HepG2 (cell line): ENCODE results near the gene GAL3ST3. TPM values are rescaled to one million over a fixed set of nuclear protein-coding genes. Genes with fewer than 3 reads are reported as not detected.

Experiments
- ATAC-seq: fragments of 200-7000 bp; cut with Tn5 transposase; 3 replicates; pipeline ENCODE4 v1.9.1; 2020; ENCODE audit warnings: mild to moderate bottlenecking, moderate library complexity
- BruUV-seq: library from RNA; stranded (reverse); fragments of 400-500 nt; replicated peaks from 2 replicates; lab custom pipeline; 2021; lab: Mats Ljungman, UMichigan
- CTCF ChIA-PET: fragments of 300-600 bp; formaldehyde crosslinking; extraction: SDS; loops from one replicate; lab custom pipeline; 2021; ENCODE audit warnings: low total read pairs, inconsistent platforms, low intra/inter-chr PET ratio; lab: Yijun Ruan, JAX
- POLR2A ChIA-PET: fragments of 350-600 bp; sonication (Branson Sonifier 250); formaldehyde crosslinking; loops from one replicate; lab custom pipeline; 2020; ENCODE audit warnings: antibody characterized with exemption, inconsistent platforms; lab: Yijun Ruan, JAX
- DNase-seq: peaks from one replicate; pipeline ENCODE4 v3.0.0-alpha.2; 2015; ENCODE audit warnings: low spot score
- FAIRE-seq: peaks from 3 replicates; lab custom pipeline; 2011; peaks lifted over from hg19 to GRCh38; lab: Jason Lieb, UNC
- H2AFZ ChIP-seq: one replicate; pipeline ENCODE4 v1.6.1; 2011; ENCODE audit warnings: low read length, inconsistent platforms
- H3K27ac ChIP-seq: fragments of 300-600 bp; 3 replicates; pipeline ENCODE4 v1.8.0; 2011; ENCODE audit warnings: mixed run types, mild to moderate bottlenecking, mixed read lengths, low read length, inconsistent platforms; ENCODE audit not compliant: insufficient read depth; ENCODE audit errors: extremely low read length
- H3K27me3 ChIP-seq, 2 experiments: fragments of 200-600 bp in 1 of 2; 2 replicates in 1 of 2; 3 replicates in 1 of 2; pipeline versions ENCODE4 v1.6.0 to v1.8.0; 2011; ENCODE audit warnings: low read length in 2 of 2, mild to moderate bottlenecking in 2 of 2, moderate library complexity in 2 of 2, inconsistent platforms in 1 of 2; ENCODE audit not compliant: insufficient read depth in 2 of 2, control insufficient read depth in 1 of 2
- H3K36me3 ChIP-seq, 2 experiments: fragments of 200-600 bp in 1 of 2; replicated peaks in 1 of 2; 2 replicates in 1 of 2; 3 replicates in 1 of 2; pipeline versions ENCODE4 v1.5.1 to v1.8.0; 2011; ENCODE audit warnings: low read length in 2 of 2, inconsistent platforms in 1 of 2; ENCODE audit not compliant: insufficient read depth in 2 of 2, control insufficient read depth in 1 of 2
- H3K4me1 ChIP-seq: 2 replicates; pipeline ENCODE4 v1.5.1; 2012; ENCODE audit warnings: low read length, inconsistent platforms; ENCODE audit not compliant: insufficient read depth
- H3K4me2 ChIP-seq: 2 replicates; pipeline ENCODE4 v1.6.0; 2011; ENCODE audit warnings: low read depth, low read length, inconsistent platforms
- H3K4me3 ChIP-seq, 3 experiments: fragments of 200-600 bp in 1 of 3; sonication (generic), shearing (Covaris generic) in 1 of 3; replicated peaks in 1 of 3; 2 replicates each; pipeline ENCODE4 v1.5.1; 2011 to 2016; ENCODE audit warnings: low read length in 3 of 3, inconsistent platforms in 2 of 3, low read depth in 2 of 3, mild to moderate bottlenecking in 2 of 3, control low read depth in 1 of 3, mixed read lengths in 1 of 3; ENCODE audit not compliant: insufficient read depth in 1 of 3
- H3K79me2 ChIP-seq: one replicate; pipeline ENCODE4 v1.6.1; 2011; ENCODE audit warnings: low read length, inconsistent platforms; ENCODE audit not compliant: insufficient read depth
- H3K9ac ChIP-seq: 2 replicates; pipeline ENCODE4 v1.6.0; 2011; ENCODE audit warnings: mild to moderate bottlenecking, low read depth, low read length, inconsistent platforms; ENCODE audit not compliant: insufficient read depth
- H3K9me3 ChIP-seq: 2 replicates; pipeline ENCODE4 v1.5.1; 2012; ENCODE audit warnings: mild to moderate bottlenecking, low read length
- H4K20me1 ChIP-seq: 2 replicates; pipeline ENCODE4 v1.6.0; 2011; ENCODE audit warnings: inconsistent platforms, mild to moderate bottlenecking, low read length, moderate library complexity; ENCODE audit not compliant: insufficient read depth
- ELF3 ChIP-seq: IDR thresholded peaks from 2 replicates; pipeline ENCODE4 v1.6.1; 2016; ENCODE audit warnings: missing genetic modification reagents, missing compliant biosample characterization
- MAZ ChIP-seq, 2 experiments: sonication (generic) in 1 of 2; formaldehyde crosslinking in 1 of 2; IDR thresholded peaks; 2 replicates each; pipeline versions ENCODE4 v1.5.0 to v1.6.1; 2012 to 2020; ENCODE audit warnings: low read depth in 2 of 2, mild to moderate bottlenecking in 2 of 2, borderline replicate concordance in 1 of 2, improper control_type of control experiment in 1 of 2, low read length in 1 of 2, missing genetic modification reagents in 1 of 2, moderate library complexity in 1 of 2
- NFYB ChIP-seq: sonication (generic); formaldehyde crosslinking; IDR thresholded peaks from 2 replicates; pipeline ENCODE4 v1.4.0; 2020; ENCODE audit warnings: missing genetic modification reagents
- NONO ChIP-seq, 2 experiments: fragments of 450-650 bp in 1 of 2; sonication (generic) in 1 of 2; formaldehyde crosslinking in 1 of 2; IDR thresholded peaks in 1 of 2; conservative IDR thresholded peaks in 1 of 2; 2 replicates each; pipeline versions ENCODE4 v1.6.1 to v1.8.0; 2017 to 2022; ENCODE audit warnings: mild to moderate bottlenecking in 1 of 2, missing genetic modification reagents in 1 of 2, moderate library complexity in 1 of 2
- PTBP1 ChIP-seq: fragments of 200-400 bp; formaldehyde crosslinking; IDR thresholded peaks from 2 replicates; pipeline ENCODE4 v1.6.1; 2018; ENCODE audit warnings: low read length, low read depth; ENCODE audit not compliant: poor library complexity, severe bottlenecking
- ZNF616 ChIP-seq: sonication (generic); formaldehyde crosslinking; IDR thresholded peaks from 2 replicates; pipeline ENCODE4 v1.5.0; 2020; ENCODE audit warnings: low read depth, mild to moderate bottlenecking, missing genetic modification reagents
- ZSCAN12 ChIP-seq: sonication (generic); formaldehyde crosslinking; IDR thresholded peaks from 2 replicates; pipeline ENCODE4 v1.9.0; 2021; ENCODE audit warnings: mild to moderate bottlenecking, missing genetic modification reagents
- WGBS: methylation state at CpG from one replicate; pipeline ENCODE4 v1.1.6; 2017; ENCODE audit warnings: low lambda C conversion rate; 5-methylcytosine and 5-hydroxymethylcytosine counted together
- in situ Hi-C: cut with HindIII; loops from 2 replicates; pipeline ENCODE4 v1.10.0; 2017; ENCODE audit warnings: low pct_unique_long_range_greater_than_20kb; ENCODE audit not compliant: extremely low pct_ligation_motif_present
- intact Hi-C: fragments of 100-400 bp; cut with micrococcal nuclease; formaldehyde crosslinking; loops from one replicate; pipeline ENCODE4 v1.10.0; 2022; ENCODE audit not compliant: unreplicated experiment
- polyA plus RNA-seq, 8 experiments: library from polyadenylated mRNA; depleted of rRNA in 3 of 8; stranded (reverse) in 7 of 8; unstranded in 1 of 8; fragments of >200 nt; fragmentation: Illumina TruSeq in 4 of 8; extraction: Trizol in 4 of 8; gene quantifications; 2 replicates each; pipeline versions ENCODE4 v1.2.1 to v1.2.3, GENCODE V29; 2011 to 2016; ENCODE audit warnings: low read depth in 4 of 8, missing spikeins in 1 of 8, mixed read lengths in 1 of 8; ENCODE audit not compliant: insufficient read depth in 1 of 8
- total RNA-seq, 5 experiments: library from RNA; depleted of rRNA; stranded (reverse); fragments of >200 nt; fragmentation: Illumina TruSeq; extraction: Trizol; gene quantifications; 2 replicates each; pipeline ENCODE4 v1.2.3, GENCODE V29; 2016; ENCODE audit warnings: low read depth in 1 of 5
- TF ChIP-seq, protein P1 (sequence below), 2 experiments: fragments of 450-650 bp in 1 of 2; sonication (generic) in 1 of 2; formaldehyde crosslinking; IDR thresholded peaks; 2 replicates each; pipeline versions ENCODE4 v1.5.0 to v1.8.0; 2020 to 2022; ENCODE audit warnings: mild to moderate bottlenecking in 1 of 2, missing genetic modification reagents in 1 of 2
- TF ChIP-seq, protein P2 (sequence below): sonication (generic); formaldehyde crosslinking; IDR thresholded peaks from 2 replicates; pipeline ENCODE4 v1.8.0; 2022; ENCODE audit warnings: missing genetic modification reagents, mild to moderate bottlenecking, borderline replicate concordance
- TF ChIP-seq, protein P3 (sequence below): sonication (generic); formaldehyde crosslinking; IDR thresholded peaks from 2 replicates; pipeline ENCODE4 v1.4.0; 2020; ENCODE audit warnings: low read depth, mild to moderate bottlenecking, missing genetic modification reagents
- TF ChIP-seq, protein P4 (sequence below): sonication (generic); formaldehyde crosslinking; IDR thresholded peaks from 2 replicates; pipeline ENCODE4 v1.8.0; 2022; ENCODE audit warnings: missing genetic modification reagents, low read depth, mild to moderate bottlenecking, borderline replicate concordance
- TF ChIP-seq, protein P5 (sequence below): sonication (generic); formaldehyde crosslinking; IDR thresholded peaks from 2 replicates; pipeline ENCODE4 v1.5.1; 2020; ENCODE audit warnings: missing genetic modification reagents, mild to moderate bottlenecking, borderline replicate concordance

Gene GAL3ST3
- total and polyA plus RNA-seq, 2 of the 13 experiments (the other 11 are each of a cell fraction or from before 2014, with no cell fraction given): not detected

DNA sequence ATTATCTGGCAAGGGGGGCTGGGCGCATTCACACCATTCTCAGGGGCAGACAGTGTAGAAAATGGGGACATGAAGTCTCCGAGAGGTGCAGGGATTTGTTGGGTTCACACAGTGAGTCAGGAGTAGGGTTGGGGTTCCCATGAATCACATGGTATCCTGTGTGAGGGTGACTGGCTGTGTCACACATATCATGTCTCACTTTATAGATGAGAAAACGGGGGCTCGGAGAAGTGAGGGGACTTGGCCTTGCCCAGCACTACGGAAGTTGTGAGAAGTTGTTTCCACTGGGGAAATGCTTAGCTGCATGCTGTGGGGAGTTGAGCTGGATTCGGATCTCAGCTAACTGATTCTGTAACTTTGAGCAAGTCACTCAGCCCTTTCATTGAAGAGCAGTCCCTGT is 4.2 kb downstream of the GAL3ST3 start:
- Histone ChIP-seq H2AFZ (no peak overlapping the region), H3K27ac (no peak overlapping the region), H3K4me1 (peaks cover 22% of the 10 kb centered on the region), H3K4me2 (peak overlapping the region; percentile 54), H3K4me3 (peak overlapping the region in 1 of 3 experiments; percentile 22; a peak in 1 of 6 replicates), H3K9ac (no peak overlapping the region), H3K9me3 (no peaks in the 10 kb centered on the region), H3K27me3 (peaks cover 6 to 44% of the 10 kb centered on the region in 2 experiments; a peak in 4 of 5 replicates), H3K36me3 (no peaks in the 10 kb centered on the region), H3K79me2 (no peaks in the 10 kb centered on the region), H4K20me1 (no peaks in the 10 kb centered on the region)
- ATAC-seq (no peak), DNase-seq (no peak), FAIRE-seq (no peak)
- BruUV-seq: no TSS peak
- CTCF ChIA-PET: interaction anchor here (1.1 to 1.6 kb wide), 2 partner anchors 22 to 56 kb away, joined by 3 to 8 read pairs; no protein-coding TSS in a partner anchor
- in situ Hi-C loops (no loop called here), intact Hi-C loops (no loop called here)
- POLR2A ChIA-PET: interaction anchor here (0.6 to 1.3 kb wide), 4 partner anchors 8 to 17 kb away, joined by 3 to 5 read pairs (median 4); no protein-coding TSS in a partner anchor
- 30% methylated on average over 5 of the region's 6 CpGs for WGBS
- TF ChIP-seq, protein P1, sequence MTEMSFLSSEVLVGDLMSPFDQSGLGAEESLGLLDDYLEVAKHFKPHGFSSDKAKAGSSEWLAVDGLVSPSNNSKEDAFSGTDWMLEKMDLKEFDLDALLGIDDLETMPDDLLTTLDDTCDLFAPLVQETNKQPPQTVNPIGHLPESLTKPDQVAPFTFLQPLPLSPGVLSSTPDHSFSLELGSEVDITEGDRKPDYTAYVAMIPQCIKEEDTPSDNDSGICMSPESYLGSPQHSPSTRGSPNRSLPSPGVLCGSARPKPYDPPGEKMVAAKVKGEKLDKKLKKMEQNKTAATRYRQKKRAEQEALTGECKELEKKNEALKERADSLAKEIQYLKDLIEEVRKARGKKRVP (CRISPR knock-in tag; IDR thresholded peaks at IDR 0.05): 0 out of 4 replicates have a peak, but pooled peaks of 1 of the 2 experiments have one; percentile 15
- TF ChIP-seq ELF3 (CRISPR knock-in tag) (no peak), ZSCAN12 (CRISPR knock-in tag) (no peak), MAZ (IDR thresholded peaks at IDR 0.05; ENCODE audit: borderline replicate concordance, low read depth, low read length) (no peak), MAZ (CRISPR knock-in tag; IDR thresholded peaks at IDR 0.05; ENCODE audit: low read depth) (no peak), ZNF616 (no peak), NONO (IDR thresholded peaks at IDR 0.05) (no peak), NONO (CRISPR knock-in tag; conservative IDR thresholded peaks at IDR 0.05) (0 out of 2 replicates have a peak, but pooled peaks have one; percentile 32), PTBP1 (no peak), NFYB (no peak)
- TF ChIP-seq, protein P2, sequence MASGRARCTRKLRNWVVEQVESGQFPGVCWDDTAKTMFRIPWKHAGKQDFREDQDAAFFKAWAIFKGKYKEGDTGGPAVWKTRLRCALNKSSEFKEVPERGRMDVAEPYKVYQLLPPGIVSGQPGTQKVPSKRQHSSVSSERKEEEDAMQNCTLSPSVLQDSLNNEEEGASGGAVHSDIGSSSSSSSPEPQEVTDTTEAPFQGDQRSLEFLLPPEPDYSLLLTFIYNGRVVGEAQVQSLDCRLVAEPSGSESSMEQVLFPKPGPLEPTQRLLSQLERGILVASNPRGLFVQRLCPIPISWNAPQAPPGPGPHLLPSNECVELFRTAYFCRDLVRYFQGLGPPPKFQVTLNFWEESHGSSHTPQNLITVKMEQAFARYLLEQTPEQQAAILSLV (CRISPR knock-in tag): 0 out of 2 replicates have a peak, but pooled peaks have one; percentile 21
- TF ChIP-seq, protein P3, sequence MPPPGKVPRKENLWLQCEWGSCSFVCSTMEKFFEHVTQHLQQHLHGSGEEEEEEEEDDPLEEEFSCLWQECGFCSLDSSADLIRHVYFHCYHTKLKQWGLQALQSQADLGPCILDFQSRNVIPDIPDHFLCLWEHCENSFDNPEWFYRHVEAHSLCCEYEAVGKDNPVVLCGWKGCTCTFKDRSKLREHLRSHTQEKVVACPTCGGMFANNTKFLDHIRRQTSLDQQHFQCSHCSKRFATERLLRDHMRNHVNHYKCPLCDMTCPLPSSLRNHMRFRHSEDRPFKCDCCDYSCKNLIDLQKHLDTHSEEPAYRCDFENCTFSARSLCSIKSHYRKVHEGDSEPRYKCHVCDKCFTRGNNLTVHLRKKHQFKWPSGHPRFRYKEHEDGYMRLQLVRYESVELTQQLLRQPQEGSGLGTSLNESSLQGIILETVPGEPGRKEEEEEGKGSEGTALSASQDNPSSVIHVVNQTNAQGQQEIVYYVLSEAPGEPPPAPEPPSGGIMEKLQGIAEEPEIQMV (CRISPR knock-in tag): no peak
- TF ChIP-seq, protein P4, sequence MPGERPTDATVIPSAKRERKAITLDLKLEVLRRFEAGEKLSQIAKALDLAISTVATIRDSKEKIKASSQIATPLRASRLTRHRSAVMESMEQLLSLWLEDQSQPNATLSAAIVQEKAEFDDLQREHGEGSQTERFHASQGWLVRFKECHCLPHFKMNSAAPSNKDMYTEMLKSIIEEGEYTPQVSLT (CRISPR knock-in tag): no peak
- TF ChIP-seq, protein P5, sequence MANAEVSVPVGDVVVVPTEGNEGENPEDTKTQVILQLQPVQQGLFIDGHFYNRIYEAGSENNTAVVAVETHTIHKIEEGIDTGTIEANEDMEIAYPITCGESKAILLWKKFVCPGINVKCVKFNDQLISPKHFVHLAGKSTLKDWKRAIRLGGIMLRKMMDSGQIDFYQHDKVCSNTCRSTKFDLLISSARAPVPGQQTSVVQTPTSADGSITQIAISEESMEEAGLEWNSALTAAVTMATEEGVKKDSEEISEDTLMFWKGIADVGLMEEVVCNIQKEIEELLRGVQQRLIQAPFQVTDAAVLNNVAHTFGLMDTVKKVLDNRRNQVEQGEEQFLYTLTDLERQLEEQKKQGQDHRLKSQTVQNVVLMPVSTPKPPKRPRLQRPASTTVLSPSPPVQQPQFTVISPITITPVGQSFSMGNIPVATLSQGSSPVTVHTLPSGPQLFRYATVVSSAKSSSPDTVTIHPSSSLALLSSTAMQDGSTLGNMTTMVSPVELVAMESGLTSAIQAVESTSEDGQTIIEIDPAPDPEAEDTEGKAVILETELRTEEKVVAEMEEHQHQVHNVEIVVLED (CRISPR knock-in tag): 0 out of 2 replicates have a peak, but pooled peaks have one; percentile 6
